IMR-90 (cell line): Measurements from ENCODE around the gene MBLAC2. TPM values are rescaled to one million over a fixed set of nuclear protein-coding genes. Genes with fewer than 3 reads are reported as not detected.
A peak's percentile ranks its signal among the peaks of the same experiment; 100 is the strongest.

ENCODE experiments used
- ATAC-seq: fragments of 200-7000 bp; cut with Tn5 transposase; 2 replicates; pipeline ENCODE4 v1.9.1; 2020; ENCODE audit warnings: low read depth, mild to moderate bottlenecking, moderate library complexity
- BruUV-seq: library from RNA; stranded (reverse); fragments of 400-500 nt; replicated peaks from 2 replicates; lab custom pipeline; 2021; lab: Mats Ljungman, UMichigan
- CTCF ChIA-PET: fragments of 300-600 bp; formaldehyde crosslinking; extraction: SDS; loops from one replicate; lab custom pipeline; 2021; ENCODE audit warnings: antibody characterized with exemption; lab: Yijun Ruan, JAX
- POLR2A ChIA-PET: fragments of 300-600 bp; sonication (Branson Sonifier 250); formaldehyde crosslinking; loops from one replicate; lab custom pipeline; 2022; ENCODE audit warnings: antibody characterized with exemption; ENCODE audit not compliant: unreplicated experiment; lab: Charles Lee
- DNase-seq: peaks from one replicate; pipeline ENCODE4 v3.0.0; 2013
- H2AFZ ChIP-seq: replicated peaks from 2 replicates; pipeline ENCODE3; 2013; ENCODE audit warnings: low read length, mild to moderate bottlenecking; ENCODE audit not compliant: poor library complexity
- H2AK5ac ChIP-seq: 2 replicates; pipeline ENCODE4 v1.6.1; 2013; ENCODE audit warnings: low read depth, low read length, inconsistent platforms
- H2AK9ac ChIP-seq: replicated peaks from 2 replicates; pipeline ENCODE3; 2013; ENCODE audit warnings: mild to moderate bottlenecking, low read depth, low read length, moderate library complexity; ENCODE audit not compliant: poor library complexity
- H2BK120ac ChIP-seq: 2 replicates; pipeline ENCODE4 v1.6.1; 2013; ENCODE audit warnings: low read depth, low read length, inconsistent platforms
- H2BK15ac ChIP-seq: 3 replicates; pipeline ENCODE4 v1.6.1; 2013; ENCODE audit warnings: low read depth, low read length, inconsistent platforms
- H2BK20ac ChIP-seq: 2 replicates; pipeline ENCODE4 v1.6.1; 2013; ENCODE audit warnings: low read depth, mild to moderate bottlenecking, inconsistent platforms, low read length, moderate library complexity
- H2BK5ac ChIP-seq: 2 replicates; pipeline ENCODE4 v1.6.1; 2013; ENCODE audit warnings: mild to moderate bottlenecking, low read depth, low read length, inconsistent platforms; ENCODE audit not compliant: poor library complexity, severe bottlenecking
- H3K14ac ChIP-seq: replicated peaks from 2 replicates; pipeline ENCODE4 v1.6.1; 2013; ENCODE audit warnings: low read depth, low read length, inconsistent platforms
- H3K18ac ChIP-seq: 2 replicates; pipeline ENCODE4 v1.6.1; 2013; ENCODE audit warnings: low read depth, low read length, control low read depth
- H3K23ac ChIP-seq: 2 replicates; pipeline ENCODE4 v1.6.1; 2013; ENCODE audit warnings: low read depth, low read length, inconsistent platforms
- H3K27ac ChIP-seq: 2 replicates; pipeline ENCODE4 v1.5.1; 2013; ENCODE audit warnings: mild to moderate bottlenecking, control low read depth, low read length; ENCODE audit not compliant: insufficient read depth
- H3K27me3 ChIP-seq: 2 replicates; pipeline ENCODE4 v1.6.1; 2013; ENCODE audit warnings: low read length; ENCODE audit not compliant: control insufficient read depth, insufficient read depth
- H3K36me3 ChIP-seq: 2 replicates; pipeline ENCODE4 v1.6.1; 2013; ENCODE audit warnings: low read length, mixed read lengths; ENCODE audit not compliant: control insufficient read depth, insufficient read depth
- H3K4ac ChIP-seq: 2 replicates; pipeline ENCODE4 v1.6.1; 2013; ENCODE audit warnings: low read depth, low read length, inconsistent platforms
- H3K4me1 ChIP-seq: 2 replicates; pipeline ENCODE4 v1.6.1; 2013; ENCODE audit warnings: low read length, mixed read lengths; ENCODE audit not compliant: control insufficient read depth, insufficient read depth
- H3K4me2 ChIP-seq: 2 replicates; pipeline ENCODE4 v1.6.1; 2013; ENCODE audit warnings: low read depth, mild to moderate bottlenecking, control low read depth, low read length, moderate library complexity
- H3K4me3 ChIP-seq: 2 replicates; pipeline ENCODE4 v1.5.1; 2013; ENCODE audit warnings: low read depth, mild to moderate bottlenecking, control low read depth, low read length, moderate library complexity; ENCODE audit not compliant: insufficient read depth
- H3K56ac ChIP-seq: 2 replicates; pipeline ENCODE4 v1.6.1; 2013; ENCODE audit warnings: low read length, inconsistent platforms; ENCODE audit not compliant: insufficient read depth; ENCODE audit errors: extremely low read depth
- H3K79me1 ChIP-seq, 2 experiments: 2 replicates each; pipeline ENCODE4 v1.6.1; 2013; ENCODE audit warnings: low read length in 2 of 2, inconsistent platforms in 1 of 2, low read depth in 1 of 2
- H3K9ac ChIP-seq: 2 replicates; pipeline ENCODE4 v1.6.1; 2013; ENCODE audit warnings: low read depth, low read length, control low read depth
- H3K9me1 ChIP-seq: 2 replicates; pipeline ENCODE4 v1.6.1; 2013; ENCODE audit warnings: low read length, inconsistent platforms; ENCODE audit not compliant: insufficient read depth
- H3K9me3 ChIP-seq: 2 replicates; pipeline ENCODE4 v1.6.1; 2013; ENCODE audit warnings: low read length; ENCODE audit not compliant: control insufficient read depth, insufficient read depth
- H4K20me1 ChIP-seq: 2 replicates; pipeline ENCODE4 v1.6.1; 2013; ENCODE audit warnings: low read length, inconsistent platforms; ENCODE audit not compliant: insufficient read depth
- H4K5ac ChIP-seq: 2 replicates; pipeline ENCODE4 v1.6.1; 2013; ENCODE audit warnings: mild to moderate bottlenecking, low read depth, low read length, control low read depth
- H4K8ac ChIP-seq, 2 experiments: 2 replicates each; pipeline ENCODE4 v1.6.1; 2013; ENCODE audit warnings: low read depth in 2 of 2, low read length in 2 of 2, control low read depth in 1 of 2, inconsistent platforms in 1 of 2
- H4K91ac ChIP-seq: 2 replicates; pipeline ENCODE4 v1.6.1; 2013; ENCODE audit warnings: low read depth, low read length, inconsistent platforms; ENCODE audit not compliant: insufficient read depth
- BHLHE40 ChIP-seq: fragments of 150-350 bp; IDR thresholded peaks from 2 replicates; pipeline ENCODE4 v1.6.1; 2016; ENCODE audit warnings: mild to moderate bottlenecking, low read depth, low read length
- CEBPB ChIP-seq: IDR thresholded peaks from 2 replicates; pipeline ENCODE4 v1.6.1; 2012; ENCODE audit warnings: low read depth, low read length, improper control_type of control experiment
- MAZ ChIP-seq: IDR thresholded peaks from 2 replicates; pipeline ENCODE4 v1.6.1; 2012; ENCODE audit warnings: low read depth, mild to moderate bottlenecking, low read length, improper control_type of control experiment, moderate library complexity, borderline replicate concordance
- NFE2L2 ChIP-seq: fragments of 150-350 bp; IDR thresholded peaks from 2 replicates; pipeline ENCODE4 v1.6.1; 2016; ENCODE audit warnings: low read depth, mild to moderate bottlenecking, low read length
- POLR2A ChIP-seq: IDR thresholded peaks from 2 replicates; pipeline ENCODE4 v1.6.1; 2012; ENCODE audit warnings: mild to moderate bottlenecking, low read depth, low read length
- RFX5 ChIP-seq: IDR thresholded peaks from 2 replicates; pipeline ENCODE4 v1.8.0; 2012; ENCODE audit warnings: low read depth, mild to moderate bottlenecking, low read length, moderate library complexity
- SMC3 ChIP-seq: fragments of 150-350 bp; IDR thresholded peaks from 2 replicates; pipeline ENCODE4 v1.6.1; 2016; ENCODE audit warnings: low read depth, mild to moderate bottlenecking, antibody characterized with exemption, low read length, moderate library complexity
- WGBS, 2 experiments: methylation state at CpG; one replicate each; pipeline versions ENCODE4 v1.1.5 to v1.1.7; 2013; ENCODE audit warnings: missing lambda C conversion rate in 2 of 2; ENCODE audit not compliant: insufficient read length in 1 of 2; ENCODE audit errors: extremely low coverage in 2 of 2; 5-methylcytosine and 5-hydroxymethylcytosine counted together
- dilution Hi-C: fragments of 300-500 bp; cut with HindIII; formaldehyde crosslinking; loops from one replicate; pipeline ENCODE4 v1.14.3; 2018; ENCODE audit warnings: low sequenced_read_pairs; ENCODE audit not compliant: unreplicated experiment
- in situ Hi-C: fragments of 300-500 bp; cut with MboI; formaldehyde crosslinking; loops from 3 replicates; pipeline ENCODE4 v1.14.3; 2019; ENCODE audit warnings: low sequenced_read_pairs, inconsistent platforms, mixed read lengths
- intact Hi-C: fragments of 100-400 bp; cut with micrococcal nuclease; formaldehyde crosslinking; loops from 2 replicates; pipeline ENCODE4 v1.10.0; 2022
- polyA plus RNA-seq, 3 experiments: library from polyadenylated mRNA; depleted of rRNA; stranded (reverse); fragments of >200 nt; gene quantifications; 2 replicates each; pipeline ENCODE4 v1.2.3, GENCODE V29; 2012; ENCODE audit warnings: low replicate concordance in 1 of 3
- total RNA-seq: library from RNA; depleted of rRNA; stranded (reverse); fragments of >200 nt; gene quantifications from 2 replicates; pipeline ENCODE4 v1.2.3, GENCODE V29; 2012
- TF ChIP-seq, protein P1 (sequence below): fragments of 150-350 bp; IDR thresholded peaks from 2 replicates; pipeline ENCODE4 v1.6.1; 2016; ENCODE audit warnings: low read depth, mild to moderate bottlenecking, low read length, moderate library complexity, borderline replicate concordance
- TF ChIP-seq, protein P2 (sequence below): conservative IDR thresholded peaks from 2 replicates; pipeline ENCODE4 v1.5.1; 2012; ENCODE audit warnings: mild to moderate bottlenecking, low read depth, low read length, improper control_type of control experiment

MBLAC2 gene
- total and polyA plus RNA-seq, 2 of the 4 experiments (the other 2 are of a cell fraction): 3.0 to 3.2 TPM

- H3K4me1 ChIP-seq: no peaks in the 10 kb centered on the region
- DNase-seq (no peak), ATAC-seq (no peak; the same call in 1 of the 2 replicates)
- H3K18ac ChIP-seq: no peak overlapping the region
- H2AK5ac ChIP-seq: no peak overlapping the region
- in situ Hi-C loops (no loop called here), dilution Hi-C loops (no loop called here), intact Hi-C loops (no loop called here)
- H3K27ac ChIP-seq: no peak overlapping the region
- no peaks in the 10 kb centered on the region for H3K9me3 ChIP-seq
- no peaks in the 10 kb centered on the region for H3K9me1 ChIP-seq
- no peaks in the 10 kb centered on the region for H3K36me3 ChIP-seq
- ChIA-PET POLR2A (no interaction called here), CTCF (no interaction called here)
- no peak overlapping the region for H3K14ac ChIP-seq
- H2AFZ ChIP-seq: no peak overlapping the region
- WGBS, 2 experiments: no CpG with 5 or more reads among the region's 1 CpG
- H4K8ac ChIP-seq: no peak overlapping the region
- no peak overlapping the region for H3K23ac ChIP-seq
- no peak overlapping the region for H3K4ac ChIP-seq
- H3K27me3 ChIP-seq: no peaks in the 10 kb centered on the region
- H2BK15ac ChIP-seq: no peak overlapping the region
- H2BK5ac ChIP-seq: no peak overlapping the region
- H3K79me1 ChIP-seq: no peaks in the 10 kb centered on the region
- H3K9ac ChIP-seq: no peak overlapping the region
- BruUV-seq: no TSS peak
- TF ChIP-seq NFE2L2: no peak
- TF ChIP-seq CEBPB: no peak
- TF ChIP-seq SMC3: no peak
- no peak for TF ChIP-seq MAZ
- TF ChIP-seq POLR2A: no peak
- no peak for TF ChIP-seq BHLHE40
- TF ChIP-seq RFX5: no peak
- TF ChIP-seq, protein P1, sequence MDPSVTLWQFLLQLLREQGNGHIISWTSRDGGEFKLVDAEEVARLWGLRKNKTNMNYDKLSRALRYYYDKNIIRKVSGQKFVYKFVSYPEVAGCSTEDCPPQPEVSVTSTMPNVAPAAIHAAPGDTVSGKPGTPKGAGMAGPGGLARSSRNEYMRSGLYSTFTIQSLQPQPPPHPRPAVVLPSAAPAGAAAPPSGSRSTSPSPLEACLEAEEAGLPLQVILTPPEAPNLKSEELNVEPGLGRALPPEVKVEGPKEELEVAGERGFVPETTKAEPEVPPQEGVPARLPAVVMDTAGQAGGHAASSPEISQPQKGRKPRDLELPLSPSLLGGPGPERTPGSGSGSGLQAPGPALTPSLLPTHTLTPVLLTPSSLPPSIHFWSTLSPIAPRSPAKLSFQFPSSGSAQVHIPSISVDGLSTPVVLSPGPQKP: no peak
- TF ChIP-seq, protein P2, sequence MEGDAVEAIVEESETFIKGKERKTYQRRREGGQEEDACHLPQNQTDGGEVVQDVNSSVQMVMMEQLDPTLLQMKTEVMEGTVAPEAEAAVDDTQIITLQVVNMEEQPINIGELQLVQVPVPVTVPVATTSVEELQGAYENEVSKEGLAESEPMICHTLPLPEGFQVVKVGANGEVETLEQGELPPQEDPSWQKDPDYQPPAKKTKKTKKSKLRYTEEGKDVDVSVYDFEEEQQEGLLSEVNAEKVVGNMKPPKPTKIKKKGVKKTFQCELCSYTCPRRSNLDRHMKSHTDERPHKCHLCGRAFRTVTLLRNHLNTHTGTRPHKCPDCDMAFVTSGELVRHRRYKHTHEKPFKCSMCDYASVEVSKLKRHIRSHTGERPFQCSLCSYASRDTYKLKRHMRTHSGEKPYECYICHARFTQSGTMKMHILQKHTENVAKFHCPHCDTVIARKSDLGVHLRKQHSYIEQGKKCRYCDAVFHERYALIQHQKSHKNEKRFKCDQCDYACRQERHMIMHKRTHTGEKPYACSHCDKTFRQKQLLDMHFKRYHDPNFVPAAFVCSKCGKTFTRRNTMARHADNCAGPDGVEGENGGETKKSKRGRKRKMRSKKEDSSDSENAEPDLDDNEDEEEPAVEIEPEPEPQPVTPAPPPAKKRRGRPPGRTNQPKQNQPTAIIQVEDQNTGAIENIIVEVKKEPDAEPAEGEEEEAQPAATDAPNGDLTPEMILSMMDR: no peak
- no peak overlapping the region for H2BK20ac ChIP-seq
- no peaks in the 10 kb centered on the region for H4K20me1 ChIP-seq
- H4K5ac ChIP-seq: no peak overlapping the region
- peak overlapping the region; percentile 15; the same call in 1 of the 2 replicates for H3K4me2 ChIP-seq
- H4K91ac ChIP-seq: no peak overlapping the region
- H2AK9ac ChIP-seq: no peak overlapping the region
- no peak overlapping the region for H3K4me3 ChIP-seq
- H2BK120ac ChIP-seq: no peak overlapping the region
- no peak overlapping the region for H3K56ac ChIP-seq
Observed at GRCh38 chr5:90503596-90503995, 29.0 kb upstream of the MBLAC2 start.
